Measurements from ENCODE around the gene MBD5.

Gene MBD5

DNA sequence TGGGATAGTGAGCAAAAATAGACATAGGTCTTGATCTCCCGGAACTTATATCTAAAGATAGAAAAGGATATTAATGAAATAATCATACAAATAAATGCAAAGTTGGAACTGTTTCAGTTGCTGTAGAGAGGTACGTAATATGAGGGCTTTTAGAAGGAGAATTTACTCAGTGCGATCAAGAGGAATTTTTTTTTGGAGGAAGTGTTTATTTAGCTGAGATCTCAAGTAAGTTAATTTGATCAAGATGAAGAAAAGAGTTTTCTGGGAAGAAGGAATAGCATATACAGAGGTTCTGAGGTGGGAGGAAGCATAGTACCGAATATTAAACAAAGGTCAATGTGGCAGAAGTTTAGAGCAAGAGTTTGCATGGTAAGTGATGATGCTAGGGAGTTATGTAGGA lies 11.3 kb downstream of the MBD5 start:
- H3K9me3 Mint-ChIP-seq: no peaks in the 10 kb centered on the region
- intact Hi-C loops (cut with micrococcal nuclease): no loop called here

DNA sequence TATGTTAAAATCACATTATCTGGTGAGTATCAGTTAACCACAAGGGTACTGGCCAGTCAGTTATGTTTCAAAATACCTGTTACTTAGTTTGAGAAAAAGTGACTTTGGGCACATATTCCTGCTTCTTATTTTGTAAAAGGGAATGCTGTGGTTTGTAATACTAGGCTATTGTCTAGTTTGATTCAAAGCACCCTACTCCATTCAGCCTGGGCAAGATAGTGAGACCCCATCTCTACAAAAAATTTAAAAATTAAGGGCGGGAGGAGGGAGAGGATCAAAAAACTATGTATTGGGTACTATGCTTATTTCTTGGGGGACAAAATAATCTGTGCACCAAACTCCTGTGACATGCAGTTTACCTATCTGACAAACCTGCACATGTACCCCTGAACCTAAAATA lies 18.9 kb downstream of the MBD5 start:
- intact Hi-C loops (cut with micrococcal nuclease): no loop called here
- H3K36me3 Mint-ChIP-seq (ENCODE audit: low read depth): peaks cover 7% of the 10 kb centered on the region
- no peaks in the 10 kb centered on the region for H3K9me3 Mint-ChIP-seq
- H3K27ac Mint-ChIP-seq: no peak overlapping the region
- no peaks in the 10 kb centered on the region for H3K27me3 Mint-ChIP-seq
- no peak overlapping the region for H3K4me3 Mint-ChIP-seq
- peaks cover 8% of the 10 kb centered on the region for H3K4me1 Mint-ChIP-seq (ENCODE audit: low read depth)

More for the DNA sequence above, 11.3 kb downstream of the MBD5 start:
- H3K4me3 Mint-ChIP-seq: no peak overlapping the region
- H3K36me3 Mint-ChIP-seq (ENCODE audit: low read depth): no peaks in the 10 kb centered on the region
- no peaks in the 10 kb centered on the region for H3K27me3 Mint-ChIP-seq
- no peak overlapping the region for H3K27ac Mint-ChIP-seq
- H3K4me1 Mint-ChIP-seq (ENCODE audit: low read depth): peaks cover 5% of the 10 kb centered on the region

DNA sequence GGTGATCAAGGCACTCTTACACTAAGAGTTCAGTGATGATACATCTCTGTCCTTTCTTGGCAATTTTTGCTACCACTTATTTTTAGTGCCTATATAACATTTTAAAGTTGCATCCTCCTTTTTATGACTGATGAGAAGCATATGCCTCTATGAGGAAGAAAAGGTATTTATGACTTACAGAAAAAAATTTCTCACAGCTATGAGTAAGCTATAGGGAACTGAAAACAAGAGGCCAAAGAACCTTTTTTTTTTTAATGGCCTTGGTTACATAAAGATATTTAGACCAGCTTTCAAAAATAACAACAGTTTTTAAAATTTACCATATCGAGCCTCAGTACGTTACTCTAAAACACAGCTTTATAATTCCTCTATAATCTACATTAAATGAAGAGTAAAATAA lies 21.3 kb downstream of the MBD5 start:
- no peak overlapping the region for H3K27ac Mint-ChIP-seq
- H3K4me1 Mint-ChIP-seq (ENCODE audit: low read depth): peaks cover 14% of the 10 kb centered on the region
- no peak overlapping the region for H3K4me3 Mint-ChIP-seq
- H3K9me3 Mint-ChIP-seq: no peaks in the 10 kb centered on the region
- H3K27me3 Mint-ChIP-seq: no peaks in the 10 kb centered on the region
- H3K36me3 Mint-ChIP-seq (ENCODE audit: low read depth): peaks cover 7% of the 10 kb centered on the region
- intact Hi-C loops (cut with micrococcal nuclease): no loop called here

DNA sequence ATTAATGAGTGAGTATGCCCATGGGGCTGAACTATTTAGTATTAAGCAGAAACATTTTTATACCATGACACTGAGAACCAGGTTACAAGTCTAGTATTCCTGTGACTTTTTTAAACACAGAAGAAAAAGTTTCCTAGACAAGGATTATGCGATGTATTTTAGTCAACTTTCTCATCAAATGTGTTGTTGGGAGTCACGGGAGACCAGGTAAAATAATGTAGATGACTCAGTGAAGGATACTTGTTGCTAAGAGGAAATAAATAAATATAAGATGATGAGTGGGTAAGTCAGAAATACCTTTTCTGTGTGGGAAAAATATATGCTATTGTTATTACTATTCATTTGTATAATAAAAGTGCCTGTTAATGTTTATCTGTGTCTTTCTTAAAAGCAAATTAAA lies 23.4 kb downstream of the MBD5 start:
- Mint-ChIP-seq H3K9me3 (no peaks in the 10 kb centered on the region), H3K27ac (no peak overlapping the region), H3K36me3 (ENCODE audit: low read depth) (peaks cover 7% of the 10 kb centered on the region), H3K27me3 (no peaks in the 10 kb centered on the region), H3K4me3 (no peak overlapping the region), H3K4me1 (ENCODE audit: low read depth) (peaks cover 20% of the 10 kb centered on the region)
- intact Hi-C loops (cut with micrococcal nuclease): no loop called here

DNA sequence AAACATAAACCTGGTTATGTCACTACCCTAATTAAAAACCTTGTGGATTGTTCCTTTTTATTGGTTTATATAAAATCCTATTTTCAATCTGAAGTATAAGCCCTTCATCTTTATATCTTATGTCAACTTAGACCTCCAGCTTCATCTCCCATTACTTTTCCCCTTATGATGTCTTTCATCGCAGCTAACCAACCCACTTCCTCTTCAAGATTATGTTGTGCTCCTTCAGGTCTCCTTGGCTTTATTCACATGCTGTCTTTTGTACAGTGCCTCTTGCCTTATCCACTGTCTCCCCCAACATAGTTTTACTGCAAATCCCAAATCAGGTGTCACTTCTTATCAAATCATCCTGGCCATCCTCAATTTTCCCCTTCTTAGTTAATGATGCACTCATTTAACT lies 25.9 kb downstream of the MBD5 start:
- H3K27ac Mint-ChIP-seq: no peak overlapping the region
- H3K36me3 Mint-ChIP-seq (ENCODE audit: low read depth): no peaks in the 10 kb centered on the region
- no peaks in the 10 kb centered on the region for H3K27me3 Mint-ChIP-seq
- peaks cover 13% of the 10 kb centered on the region for H3K4me1 Mint-ChIP-seq (ENCODE audit: low read depth)
- intact Hi-C loops (cut with micrococcal nuclease): no loop called here
- no peaks in the 10 kb centered on the region for H3K9me3 Mint-ChIP-seq
- H3K4me3 Mint-ChIP-seq: no peak overlapping the region

DNA sequence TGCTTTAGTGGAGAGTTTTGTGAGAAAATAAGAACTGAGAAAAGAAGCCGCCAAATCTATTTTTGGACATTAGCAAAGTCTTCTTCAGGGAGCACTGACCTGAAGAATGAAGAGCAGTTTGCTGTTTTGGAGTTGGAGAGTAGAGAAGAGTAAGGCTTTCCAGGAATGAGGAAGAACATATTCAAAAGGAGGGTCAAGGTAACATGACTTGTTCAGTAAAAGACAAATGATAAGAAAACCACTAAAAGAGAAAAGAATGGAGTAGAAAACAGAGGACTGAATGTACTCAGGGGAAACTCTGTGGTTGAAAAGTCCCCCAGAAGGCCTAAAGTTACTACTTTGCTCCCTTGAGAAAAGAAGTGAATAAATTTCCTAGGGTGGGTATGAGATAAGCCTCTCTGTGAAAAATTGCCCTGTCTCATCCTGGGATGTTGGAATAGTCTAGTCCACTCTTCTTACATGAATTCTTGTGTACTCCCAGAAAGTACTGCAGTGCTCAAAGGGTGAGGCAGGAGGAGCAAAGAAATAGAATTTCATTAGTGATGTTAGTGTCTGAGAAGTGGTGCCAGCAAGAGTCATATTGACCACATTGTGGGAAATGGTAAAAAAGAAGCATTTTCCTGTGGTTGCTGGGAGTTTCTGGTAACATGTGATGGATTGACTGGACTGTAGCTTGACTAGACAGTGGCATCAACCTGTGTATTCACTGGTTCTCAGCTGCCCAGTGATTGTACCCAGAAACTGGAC lies 27.8 kb downstream of the MBD5 start:
- no peak overlapping the region for H3K4me3 Mint-ChIP-seq
- intact Hi-C loops (cut with micrococcal nuclease): no loop called here
- H3K9me3 Mint-ChIP-seq: no peaks in the 10 kb centered on the region
- H3K36me3 Mint-ChIP-seq (ENCODE audit: low read depth): peaks cover 6% of the 10 kb centered on the region
- no peaks in the 10 kb centered on the region for H3K27me3 Mint-ChIP-seq
- H3K4me1 Mint-ChIP-seq (ENCODE audit: low read depth): peaks cover 13% of the 10 kb centered on the region
- no peak overlapping the region for H3K27ac Mint-ChIP-seq

DNA sequence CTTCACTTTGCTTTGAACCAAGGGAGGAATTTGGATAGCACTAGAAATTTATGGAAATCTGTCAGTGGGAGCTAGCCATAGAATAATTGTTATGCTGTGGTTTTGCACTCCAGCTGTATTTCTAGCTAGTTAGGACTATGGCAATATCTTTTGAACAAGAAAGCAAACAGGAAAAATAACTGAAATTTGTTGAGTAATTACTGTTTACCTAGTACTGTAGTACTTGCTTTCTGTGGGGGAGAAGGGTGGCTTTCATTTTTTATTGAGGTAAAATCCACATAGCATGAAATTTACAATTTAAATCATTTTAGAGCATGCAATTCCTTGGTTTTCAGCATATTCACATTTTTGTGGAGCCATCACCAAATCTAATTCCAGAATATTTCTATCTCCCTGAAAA lies 28.4 kb downstream of the MBD5 start:
- Mint-ChIP-seq H3K9me3 (no peaks in the 10 kb centered on the region), H3K36me3 (ENCODE audit: low read depth) (peaks cover 12% of the 10 kb centered on the region), H3K27ac (no peak overlapping the region), H3K4me1 (ENCODE audit: low read depth) (peaks cover 13% of the 10 kb centered on the region), H3K27me3 (no peaks in the 10 kb centered on the region), H3K4me3 (no peak overlapping the region)
- intact Hi-C loops (cut with micrococcal nuclease): no loop called here

DNA sequence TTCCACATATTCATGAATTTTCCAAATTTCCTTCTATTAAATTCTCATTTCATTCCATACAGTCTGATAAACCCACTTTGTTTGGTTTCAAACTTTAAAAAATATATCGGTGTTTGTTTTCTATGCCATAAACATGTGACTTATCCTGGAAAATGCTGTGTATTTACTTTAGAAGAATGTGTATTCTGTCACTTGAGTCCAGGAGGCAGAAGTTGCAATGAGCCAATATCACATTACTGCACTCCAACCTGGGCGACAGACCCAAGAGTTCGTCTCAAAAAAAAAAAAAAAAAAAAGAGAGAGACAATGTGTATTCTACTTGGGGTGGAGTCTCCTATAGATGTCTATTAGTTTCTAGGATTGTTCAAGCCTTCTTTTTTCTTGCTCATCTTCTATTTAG lies 31.8 kb downstream of the MBD5 start:
- Mint-ChIP-seq H3K4me1 (ENCODE audit: low read depth) (peaks cover 6% of the 10 kb centered on the region), H3K36me3 (ENCODE audit: low read depth) (peaks cover 19% of the 10 kb centered on the region), H3K27ac (no peak overlapping the region), H3K4me3 (no peak overlapping the region), H3K9me3 (no peaks in the 10 kb centered on the region), H3K27me3 (no peaks in the 10 kb centered on the region)
- intact Hi-C loops (cut with micrococcal nuclease): no loop called here

DNA sequence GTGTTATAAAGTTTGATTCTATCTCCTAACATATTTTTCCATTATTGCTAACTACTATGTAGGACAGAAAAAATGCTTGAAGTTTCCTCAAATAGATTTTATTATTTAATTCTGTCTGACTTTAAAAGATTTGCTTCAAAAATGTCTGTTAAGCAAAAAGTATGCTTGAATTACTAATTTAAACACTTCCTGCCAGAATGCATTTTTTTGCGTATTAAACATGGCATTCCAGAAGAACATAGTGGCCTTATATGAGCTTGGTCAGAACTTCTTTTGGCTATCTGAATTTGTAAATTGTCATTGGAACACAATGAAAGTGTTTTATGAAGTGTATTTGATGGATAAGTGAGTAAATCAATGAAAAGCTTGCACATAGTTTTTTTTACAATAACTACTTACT lies 37.8 kb downstream of the MBD5 start:
- H3K9me3 Mint-ChIP-seq: no peaks in the 10 kb centered on the region
- H3K27ac Mint-ChIP-seq: no peak overlapping the region
- no peaks in the 10 kb centered on the region for H3K4me1 Mint-ChIP-seq (ENCODE audit: low read depth)
- H3K4me3 Mint-ChIP-seq: no peak overlapping the region
- H3K36me3 Mint-ChIP-seq (ENCODE audit: low read depth): peaks cover 19% of the 10 kb centered on the region
- intact Hi-C loops (cut with micrococcal nuclease): no loop called here
- no peaks in the 10 kb centered on the region for H3K27me3 Mint-ChIP-seq

DNA sequence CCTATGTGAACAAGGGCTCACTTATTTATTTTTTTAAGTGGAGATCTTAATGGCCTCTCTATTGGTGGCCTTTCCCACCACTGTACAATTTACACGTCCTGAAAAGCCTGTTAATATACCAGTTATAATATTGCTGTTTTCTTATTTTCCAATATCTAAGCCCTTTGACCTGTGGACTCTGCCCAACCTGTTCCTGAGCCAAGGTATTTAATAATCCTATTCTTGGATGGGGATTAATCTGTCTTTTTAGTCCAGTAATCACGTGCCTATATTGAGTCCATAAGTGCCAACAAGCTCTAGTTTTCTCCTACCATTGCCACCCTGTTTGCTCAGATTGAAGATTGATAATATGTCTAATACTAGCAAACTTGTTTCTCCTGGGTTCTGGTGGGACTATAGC lies 42.7 kb downstream of the MBD5 start:
- Mint-ChIP-seq H3K36me3 (ENCODE audit: low read depth) (no peaks in the 10 kb centered on the region), H3K4me1 (ENCODE audit: low read depth) (no peaks in the 10 kb centered on the region), H3K27ac (no peak overlapping the region), H3K9me3 (no peaks in the 10 kb centered on the region), H3K4me3 (no peak overlapping the region), H3K27me3 (no peaks in the 10 kb centered on the region)
- intact Hi-C loops (cut with micrococcal nuclease): no loop called here

DNA sequence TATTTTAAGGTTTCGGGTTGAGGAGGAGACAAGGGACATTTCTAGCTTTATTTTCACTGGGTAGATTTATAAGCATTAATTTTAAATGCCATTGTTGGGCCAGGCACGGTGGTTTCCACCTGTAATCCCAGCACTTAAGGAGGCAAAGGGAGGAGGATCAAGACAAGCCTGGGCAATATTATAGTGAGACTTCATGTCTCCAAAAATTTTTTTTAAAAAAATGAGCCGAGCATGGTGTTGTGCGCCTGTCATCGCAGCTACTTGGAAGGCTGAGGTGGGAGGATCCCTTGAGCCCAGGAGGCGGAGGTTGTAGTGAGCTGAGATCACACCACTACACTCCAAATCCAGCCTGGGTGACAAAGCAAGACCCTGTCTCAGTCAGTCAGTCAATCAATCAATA lies 45.0 kb downstream of the MBD5 start:
- intact Hi-C loops (cut with micrococcal nuclease): no loop called here
- Mint-ChIP-seq H3K27ac (no peak overlapping the region), H3K4me1 (ENCODE audit: low read depth) (no peaks in the 10 kb centered on the region), H3K27me3 (no peaks in the 10 kb centered on the region), H3K36me3 (ENCODE audit: low read depth) (no peaks in the 10 kb centered on the region), H3K9me3 (no peaks in the 10 kb centered on the region), H3K4me3 (no peak overlapping the region)

DNA sequence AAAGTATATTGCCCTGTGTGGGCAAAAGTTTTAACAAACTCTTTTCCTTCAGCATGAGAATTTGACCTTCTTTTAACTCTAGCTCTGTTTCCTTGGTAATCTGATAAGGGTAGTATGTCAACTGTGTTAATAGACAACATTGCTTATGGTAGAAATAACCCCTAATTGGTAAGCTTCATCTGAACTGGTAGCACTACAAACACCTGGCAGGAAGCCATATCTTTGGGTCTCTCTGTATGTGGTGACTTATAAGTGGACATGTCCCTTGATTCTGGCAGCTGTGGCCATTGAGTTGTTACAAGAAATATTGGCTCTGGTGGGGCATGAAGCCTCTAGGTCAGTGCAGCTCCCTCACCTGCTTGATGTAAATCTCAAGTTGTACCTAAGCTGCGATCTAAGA lies 46.9 kb downstream of the MBD5 start:
- intact Hi-C loops (cut with micrococcal nuclease): no loop called here
- Mint-ChIP-seq H3K4me3 (no peak overlapping the region), H3K36me3 (ENCODE audit: low read depth) (no peaks in the 10 kb centered on the region), H3K27ac (no peak overlapping the region), H3K9me3 (no peaks in the 10 kb centered on the region), H3K27me3 (no peaks in the 10 kb centered on the region), H3K4me1 (ENCODE audit: low read depth) (no peaks in the 10 kb centered on the region)

DNA sequence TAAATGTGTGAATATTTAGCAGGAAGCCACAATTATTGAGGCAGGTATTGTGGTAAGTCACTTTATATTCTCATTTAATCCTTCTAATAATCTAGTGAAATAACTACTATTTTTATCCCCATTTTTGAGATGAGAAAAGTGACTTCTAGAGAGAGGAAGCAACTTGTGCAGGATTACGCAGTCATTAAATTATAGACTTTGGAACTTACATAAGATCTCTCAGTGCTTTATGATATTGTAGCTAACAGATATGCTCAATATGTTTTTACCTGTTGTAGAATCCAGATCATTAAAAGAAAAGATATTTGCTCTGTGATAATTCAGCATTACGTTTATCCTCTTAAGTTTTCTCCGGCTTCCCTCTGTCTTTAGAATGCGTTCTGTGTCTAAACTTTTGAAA lies 50.5 kb downstream of the MBD5 start:
- no peaks in the 10 kb centered on the region for H3K9me3 Mint-ChIP-seq
- H3K4me1 Mint-ChIP-seq (ENCODE audit: low read depth): no peaks in the 10 kb centered on the region
- H3K36me3 Mint-ChIP-seq (ENCODE audit: low read depth): no peaks in the 10 kb centered on the region
- intact Hi-C loops (cut with micrococcal nuclease): no loop called here
- H3K4me3 Mint-ChIP-seq: no peak overlapping the region
- no peak overlapping the region for H3K27ac Mint-ChIP-seq
- H3K27me3 Mint-ChIP-seq: no peaks in the 10 kb centered on the region

DNA sequence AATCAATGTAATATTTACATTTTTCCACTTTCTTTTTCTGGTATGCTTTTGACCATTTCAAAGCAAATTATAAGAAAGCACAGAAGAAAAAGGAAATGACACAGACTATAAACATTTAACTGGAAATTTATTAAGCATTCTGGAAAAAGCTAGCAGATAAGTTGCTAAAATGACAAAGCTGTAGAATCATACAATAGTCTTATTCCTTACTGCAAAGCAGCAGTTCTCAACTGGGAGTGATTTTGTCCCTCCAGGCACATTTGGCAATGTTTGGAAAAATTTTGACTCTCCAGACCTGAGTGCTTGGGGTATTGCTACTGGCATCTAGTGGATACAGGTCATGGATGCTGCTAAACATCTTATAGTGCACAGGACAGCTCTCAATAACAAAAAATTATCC lies 75.1 kb downstream of the MBD5 start:
- Mint-ChIP-seq H3K27me3 (no peaks in the 10 kb centered on the region), H3K4me1 (ENCODE audit: low read depth) (no peaks in the 10 kb centered on the region), H3K4me3 (no peak overlapping the region), H3K27ac (no peak overlapping the region), H3K9me3 (peaks cover 12% of the 10 kb centered on the region), H3K36me3 (ENCODE audit: low read depth) (no peaks in the 10 kb centered on the region)
- intact Hi-C loops (cut with micrococcal nuclease): no loop called here

DNA sequence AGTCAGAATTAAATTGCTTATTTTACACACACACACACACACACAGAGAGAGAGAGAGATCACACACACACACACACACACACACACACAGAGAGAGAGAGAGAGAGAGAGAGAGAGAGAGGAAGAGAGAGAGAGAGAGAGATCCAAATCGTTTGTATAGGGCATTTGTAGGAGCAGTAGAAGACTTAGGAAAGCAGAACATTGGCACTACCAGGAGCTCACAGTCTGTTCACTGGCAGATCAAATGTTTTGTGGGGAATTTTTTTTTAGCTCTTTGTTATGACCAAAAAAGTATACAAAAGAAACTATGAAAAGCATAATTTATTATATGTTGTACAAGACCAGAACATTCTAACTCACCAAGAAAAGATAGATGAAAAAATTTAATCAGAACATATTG lies 81.8 kb downstream of the MBD5 start:
- Mint-ChIP-seq H3K9me3 (no peaks in the 10 kb centered on the region), H3K27ac (no peak overlapping the region), H3K36me3 (ENCODE audit: low read depth) (no peaks in the 10 kb centered on the region), H3K4me3 (no peak overlapping the region), H3K27me3 (no peaks in the 10 kb centered on the region), H3K4me1 (ENCODE audit: low read depth) (no peaks in the 10 kb centered on the region)
- intact Hi-C loops (cut with micrococcal nuclease): no loop called here

Data from dendritic cell treated with granulocyte-macrophage colony-stimulating factor and Interleukin-4, amounts not matched to agents 40 ng/mL and 50 ng/mL, for 4 days (primary cell).